K562 (cell line): ENCODE data around the gene NR2F6. TPM values are rescaled to one million over a fixed set of nuclear protein-coding genes. Genes with fewer than 3 reads are reported as not detected.

Experiments
- CHD2 ChIP-seq: IDR thresholded peaks from 2 replicates; pipeline ENCODE4 v1.6.1; 2011; ENCODE audit warnings: low read depth, low read length
- SMAD4 ChIP-seq: fragments of 250-450 bp; sonication (Bioruptor Pico); conservative IDR thresholded peaks from 2 replicates; pipeline ENCODE4 v1.8.0; 2021; ENCODE audit warnings: inconsistent platforms, mild to moderate bottlenecking, moderate library complexity
- TBP ChIP-seq: optimal IDR thresholded peaks from 2 replicates; pipeline ENCODE3; 2011; ENCODE audit warnings: low read depth, low read length, improper control_type of control experiment
- ZBTB7A ChIP-seq: IDR thresholded peaks from 2 replicates; pipeline ENCODE4 v1.6.1; 2011; ENCODE audit warnings: low read depth, mild to moderate bottlenecking, low read length, moderate library complexity, borderline replicate concordance; ENCODE audit not compliant: control insufficient read depth
- polyA plus RNA-seq, 8 experiments: library from polyadenylated mRNA; depleted of rRNA in 4 of 8; stranded (reverse) in 5 of 8; unstranded in 3 of 8; fragments of >200 nt; fragmentation: Nextera tagmentation in 2 of 8; fragmentation: Illumina TruSeq in 1 of 8; extraction: Ambion mirVana in 2 of 8; extraction: Trizol in 1 of 8; gene quantifications; 2 replicates each; pipeline versions ENCODE4 v1.2.1 to v1.2.3, GENCODE V29; 2011 to 2014; ENCODE audit warnings: inconsistent platforms in 1 of 8, missing spikeins in 1 of 8
- total RNA-seq, 7 experiments: library from RNA; depleted of rRNA in 6 of 7; stranded (reverse); fragments of >200 nt in 6 of 7; fragmentation: Illumina TruSeq in 2 of 7; extraction: Trizol in 2 of 7; gene quantifications; 2 replicates each; pipeline versions ENCODE4 v1.2.1 to v1.2.3, GENCODE V29; 2011 to 2021; ENCODE audit warnings: low replicate concordance in 1 of 7
- TF ChIP-seq, protein P1 (sequence below): fragments of 450-650 bp; IDR thresholded peaks from 2 replicates; pipeline ENCODE4 v1.6.1; 2017; ENCODE audit warnings: antibody characterized with exemption, mild to moderate bottlenecking

The NR2F6 gene
- total and polyA plus RNA-seq, 9 of the 15 experiments (the other 6 are each of a cell fraction or from before 2014, with no cell fraction given), result 0.76 to 97.5 (median 18.8) TPM

DNA sequence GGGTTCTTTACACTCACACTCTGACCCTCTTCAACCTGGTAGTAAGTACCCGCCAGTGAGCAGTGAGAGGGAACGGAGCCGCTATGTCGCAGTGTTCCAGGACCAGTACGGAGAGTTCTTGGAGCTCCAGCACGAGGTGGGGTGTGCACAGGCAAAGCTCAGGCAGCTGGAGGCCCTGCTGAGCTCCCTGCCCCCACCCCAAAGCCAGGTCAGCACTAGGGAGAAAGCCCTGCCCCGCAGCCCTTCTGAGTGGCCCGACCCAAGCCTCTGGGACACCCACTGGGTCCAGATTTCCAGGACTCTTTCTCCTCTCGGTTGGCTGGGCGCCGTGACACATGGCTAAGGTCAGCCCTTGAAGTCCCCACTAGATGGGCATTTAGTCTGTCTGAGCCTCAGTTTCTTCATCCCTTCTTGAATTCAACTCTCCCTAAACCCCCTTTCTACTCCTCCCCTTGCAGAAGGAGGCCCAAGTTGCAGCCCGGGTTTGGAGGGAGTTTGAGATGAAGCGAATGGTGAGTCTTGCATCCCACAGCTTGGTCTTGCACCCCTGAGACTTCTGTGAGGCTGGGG lies 17.8 kb downstream of the NR2F6 start (continued):
- TF ChIP-seq, protein P1, sequence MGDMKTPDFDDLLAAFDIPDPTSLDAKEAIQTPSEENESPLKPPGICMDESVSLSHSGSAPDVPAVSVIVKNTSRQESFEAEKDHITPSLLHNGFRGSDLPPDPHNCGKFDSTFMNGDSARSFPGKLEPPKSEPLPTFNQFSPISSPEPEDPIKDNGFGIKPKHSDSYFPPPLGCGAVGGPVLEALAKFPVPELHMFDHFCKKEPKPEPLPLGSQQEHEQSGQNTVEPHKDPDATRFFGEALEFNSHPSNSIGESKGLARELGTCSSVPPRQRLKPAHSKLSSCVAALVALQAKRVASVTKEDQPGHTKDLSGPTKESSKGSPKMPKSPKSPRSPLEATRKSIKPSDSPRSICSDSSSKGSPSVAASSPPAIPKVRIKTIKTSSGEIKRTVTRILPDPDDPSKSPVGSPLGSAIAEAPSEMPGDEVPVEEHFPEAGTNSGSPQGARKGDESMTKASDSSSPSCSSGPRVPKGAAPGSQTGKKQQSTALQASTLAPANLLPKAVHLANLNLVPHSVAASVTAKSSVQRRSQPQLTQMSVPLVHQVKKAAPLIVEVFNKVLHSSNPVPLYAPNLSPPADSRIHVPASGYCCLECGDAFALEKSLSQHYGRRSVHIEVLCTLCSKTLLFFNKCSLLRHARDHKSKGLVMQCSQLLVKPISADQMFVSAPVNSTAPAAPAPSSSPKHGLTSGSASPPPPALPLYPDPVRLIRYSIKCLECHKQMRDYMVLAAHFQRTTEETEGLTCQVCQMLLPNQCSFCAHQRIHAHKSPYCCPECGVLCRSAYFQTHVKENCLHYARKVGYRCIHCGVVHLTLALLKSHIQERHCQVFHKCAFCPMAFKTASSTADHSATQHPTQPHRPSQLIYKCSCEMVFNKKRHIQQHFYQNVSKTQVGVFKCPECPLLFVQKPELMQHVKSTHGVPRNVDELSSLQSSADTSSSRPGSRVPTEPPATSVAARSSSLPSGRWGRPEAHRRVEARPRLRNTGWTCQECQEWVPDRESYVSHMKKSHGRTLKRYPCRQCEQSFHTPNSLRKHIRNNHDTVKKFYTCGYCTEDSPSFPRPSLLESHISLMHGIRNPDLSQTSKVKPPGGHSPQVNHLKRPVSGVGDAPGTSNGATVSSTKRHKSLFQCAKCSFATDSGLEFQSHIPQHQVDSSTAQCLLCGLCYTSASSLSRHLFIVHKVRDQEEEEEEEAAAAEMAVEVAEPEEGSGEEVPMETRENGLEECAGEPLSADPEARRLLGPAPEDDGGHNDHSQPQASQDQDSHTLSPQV, result 0 out of 2 replicates have a peak, but pooled peaks have one; percentile 28
- TF ChIP-seq SMAD4 (CRISPR knock-in tag), result 0 out of 2 replicates have a peak, but pooled peaks have one; percentile 8
- TF ChIP-seq TBP, result peak; percentile 28
- TF ChIP-seq ZBTB7A, result peak; percentile 21; the same call in 1 of the 2 replicates
- peak; percentile 37; the same call in 1 of the 2 replicates for TF ChIP-seq CHD2
